Adrenal gland (tissue), 5 donors: ENCODE data around the gene GSTK1.

ENCODE experiments used
- POLR2A ChIP-seq, 2 donors: fragments of 450-650 bp; IDR thresholded peaks; one replicate each; pipeline ENCODE4 v1.6.1; 2017; ENCODE audit warnings: antibody characterized with exemption in 2 of 2, mild to moderate bottlenecking in 2 of 2, moderate library complexity in 1 of 2
- TF ChIP-seq, protein P1 (sequence below), 6 experiments: fragments of 450-650 bp in 4 of 6; fragments of 200-600 bp in 2 of 6; sonication (generic) in 1 of 6; IDR thresholded peaks; 1 replicate in 5 of 6; 2 replicates in 1 of 6; pipeline versions ENCODE4 v1.5.1 to v1.8.0; 2016 to 2021; ENCODE audit warnings: antibody characterized with exemption in 6 of 6, mild to moderate bottlenecking in 2 of 6, moderate library complexity in 1 of 6
- donor health status: DM: no; HTN: no; CAD: no.

DNA sequence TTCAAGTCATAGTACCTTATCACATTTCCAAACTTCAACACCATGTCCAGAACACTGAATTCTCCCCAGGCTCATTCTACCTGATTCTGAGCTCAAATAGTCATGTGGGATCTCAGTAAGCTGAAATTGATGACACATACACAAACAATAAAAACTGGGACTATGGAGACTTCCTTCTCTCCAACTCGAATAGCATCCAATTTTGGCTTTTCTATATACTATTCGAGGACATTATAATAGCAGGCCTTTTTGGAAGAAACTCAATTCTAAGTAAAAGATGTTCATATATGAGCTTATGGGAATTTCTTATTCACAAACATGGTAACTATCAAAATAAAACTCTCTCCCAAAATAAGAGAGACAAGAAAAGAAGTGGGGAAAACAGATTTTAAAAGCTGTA is 42.0 kb upstream of the GSTK1 start:
- TF ChIP-seq, protein P1, sequence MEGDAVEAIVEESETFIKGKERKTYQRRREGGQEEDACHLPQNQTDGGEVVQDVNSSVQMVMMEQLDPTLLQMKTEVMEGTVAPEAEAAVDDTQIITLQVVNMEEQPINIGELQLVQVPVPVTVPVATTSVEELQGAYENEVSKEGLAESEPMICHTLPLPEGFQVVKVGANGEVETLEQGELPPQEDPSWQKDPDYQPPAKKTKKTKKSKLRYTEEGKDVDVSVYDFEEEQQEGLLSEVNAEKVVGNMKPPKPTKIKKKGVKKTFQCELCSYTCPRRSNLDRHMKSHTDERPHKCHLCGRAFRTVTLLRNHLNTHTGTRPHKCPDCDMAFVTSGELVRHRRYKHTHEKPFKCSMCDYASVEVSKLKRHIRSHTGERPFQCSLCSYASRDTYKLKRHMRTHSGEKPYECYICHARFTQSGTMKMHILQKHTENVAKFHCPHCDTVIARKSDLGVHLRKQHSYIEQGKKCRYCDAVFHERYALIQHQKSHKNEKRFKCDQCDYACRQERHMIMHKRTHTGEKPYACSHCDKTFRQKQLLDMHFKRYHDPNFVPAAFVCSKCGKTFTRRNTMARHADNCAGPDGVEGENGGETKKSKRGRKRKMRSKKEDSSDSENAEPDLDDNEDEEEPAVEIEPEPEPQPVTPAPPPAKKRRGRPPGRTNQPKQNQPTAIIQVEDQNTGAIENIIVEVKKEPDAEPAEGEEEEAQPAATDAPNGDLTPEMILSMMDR (IDR thresholded peaks at IDR 0.05): no peak
- no peak for TF ChIP-seq POLR2A (IDR thresholded peaks at IDR 0.05)
